ENCODE results near the gene MAP1LC3B.

Gene MAP1LC3B

GRCh38 chr16:87411375-87412271, 19.5 kb downstream of the MAP1LC3B start:
- FAIRE-seq, result no peak

GRCh38 chr16:87412371-87412995, 20.3 kb downstream of the MAP1LC3B start:
- no peak for FAIRE-seq

- FAIRE-seq, result no peak
These were observed 20.9 kb downstream of the MAP1LC3B start for GRCh38 chr16:87412996-87413421.

DNA sequence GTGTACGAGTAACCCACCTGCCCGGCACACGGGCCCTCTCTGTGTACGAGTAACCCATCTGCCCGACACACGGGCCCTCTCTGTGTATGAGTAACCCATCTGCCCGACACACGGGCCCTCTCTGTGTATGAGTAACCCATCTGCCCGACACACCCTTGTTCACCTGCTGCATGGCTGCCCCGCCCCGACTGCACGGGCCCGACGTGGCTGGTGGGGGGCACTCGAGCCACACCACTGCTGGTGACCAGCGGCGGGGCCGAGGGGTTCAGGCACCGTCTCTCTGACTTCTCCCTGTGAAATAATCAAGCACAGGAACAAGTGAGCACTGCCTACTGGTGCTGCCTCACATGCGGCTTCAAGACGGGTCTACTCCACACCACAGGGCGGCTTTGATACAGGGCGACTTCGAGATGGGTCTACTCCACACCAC, 22.1 kb downstream of the MAP1LC3B start:
- FAIRE-seq, result no peak

DNA sequence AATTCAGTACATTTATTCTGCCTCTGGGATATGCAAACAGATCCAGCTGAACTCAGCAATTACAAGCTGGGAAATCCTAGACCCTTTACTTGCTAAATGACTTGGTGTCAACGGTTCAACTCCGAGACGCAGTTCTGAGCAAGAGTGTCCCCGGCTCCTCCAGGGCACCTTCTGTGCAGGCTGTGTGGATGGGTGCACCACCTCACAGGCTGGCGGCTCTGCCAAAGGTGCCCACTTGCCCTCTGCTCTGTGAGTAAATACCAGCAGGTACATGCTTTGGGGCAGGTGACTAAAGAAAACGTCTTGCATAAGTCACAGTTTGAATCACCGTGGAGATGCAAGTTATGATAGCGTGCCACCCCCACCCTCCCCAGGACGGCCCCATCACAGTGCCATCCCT, 23.3 kb downstream of the MAP1LC3B start:
- no peak for FAIRE-seq

- FAIRE-seq, result peak; percentile 87
These were observed 24.8 kb downstream of the MAP1LC3B start for GRCh38 chr16:87416826-87417527.

GRCh38 chr16:87417528-87417910, 25.4 kb downstream of the MAP1LC3B start:
- no peak for FAIRE-seq

DNA sequence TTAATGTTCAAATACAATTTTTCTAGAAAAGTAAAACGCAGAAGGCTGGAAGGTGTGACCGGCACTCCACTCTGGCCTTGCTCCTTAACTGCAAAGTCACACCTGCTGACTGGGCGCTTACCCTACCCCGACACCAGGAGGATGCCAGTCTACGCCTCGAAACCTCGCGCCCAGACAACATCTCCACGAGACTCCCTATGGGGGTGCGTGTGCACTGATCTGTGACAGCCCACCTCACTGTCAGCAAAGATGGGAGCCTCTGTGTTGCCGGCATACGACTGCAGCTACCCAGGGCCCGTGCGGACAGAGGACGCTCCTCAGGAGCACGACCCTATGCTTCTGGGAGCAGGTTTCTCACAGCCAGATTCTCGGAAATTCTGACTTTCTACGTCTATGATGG, 26.1 kb downstream of the MAP1LC3B start:
- FAIRE-seq, result no peak

DNA sequence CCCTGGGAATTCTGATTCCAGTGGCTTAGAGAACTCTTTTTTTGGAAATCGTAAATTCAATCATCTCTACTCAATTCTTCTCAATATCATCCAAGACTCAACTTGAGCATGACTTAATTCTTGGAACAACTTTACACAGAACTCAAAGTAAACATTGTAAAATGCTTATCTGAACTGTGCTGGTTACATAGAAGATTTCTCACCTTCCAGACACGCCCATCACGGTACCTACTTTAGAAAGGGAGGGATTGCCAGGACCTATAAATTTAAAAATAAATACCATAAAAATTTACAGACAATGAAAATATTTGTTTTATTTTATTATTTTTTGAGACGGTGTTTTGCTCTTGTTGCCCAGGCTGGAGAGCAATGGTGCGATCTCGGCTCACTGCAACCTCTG, 26.5 kb downstream of the MAP1LC3B start:
- no peak for FAIRE-seq

DNA sequence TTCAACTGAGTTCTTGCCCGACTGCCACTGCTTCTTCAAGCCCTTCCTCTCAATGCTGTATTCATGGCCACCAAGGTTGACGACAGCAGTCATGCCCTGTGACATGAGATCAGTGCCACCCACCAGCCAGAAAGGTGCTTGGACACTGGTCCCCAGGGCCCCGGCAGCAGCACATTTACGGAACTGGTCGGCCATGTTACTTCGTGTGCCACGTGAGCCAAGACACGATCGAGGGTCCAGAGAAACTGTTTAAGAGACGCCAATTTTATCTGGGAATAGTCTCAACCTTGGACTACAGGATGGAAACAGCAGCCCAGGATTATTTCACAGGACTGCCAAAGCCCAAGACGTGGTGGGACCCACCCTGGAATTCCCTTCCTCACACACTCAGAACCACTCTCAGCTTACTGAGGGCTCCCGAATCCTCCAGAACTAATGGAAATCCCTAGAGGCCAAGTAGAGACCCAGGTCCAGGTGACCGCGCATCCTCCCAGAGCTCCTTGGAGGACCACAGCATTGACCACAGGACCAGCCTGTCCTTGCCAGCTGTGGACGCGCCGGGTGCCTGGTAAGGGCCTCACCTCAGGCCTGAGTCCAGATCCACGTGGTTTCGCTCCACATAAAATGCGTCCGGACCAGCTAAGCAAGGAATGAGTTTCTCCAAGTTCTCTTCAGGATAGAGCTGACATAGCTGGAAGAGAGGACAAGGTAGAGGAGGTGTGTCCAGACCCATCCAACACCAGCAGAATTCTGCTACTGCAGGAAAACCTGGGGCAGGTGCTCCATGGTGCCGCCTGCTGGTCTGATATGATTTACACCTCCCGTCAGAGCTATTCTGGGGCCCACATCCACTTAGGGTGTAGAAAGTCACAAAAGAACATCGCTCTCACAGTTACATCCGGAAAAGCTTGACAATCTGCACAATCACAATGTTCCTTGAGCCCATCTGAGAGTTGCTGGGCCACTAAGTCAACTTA, 28.2 kb downstream of the MAP1LC3B start:
- no peak for FAIRE-seq

- FAIRE-seq, result no peak
These were observed 29.1 kb downstream of the MAP1LC3B start for GRCh38 chr16:87421003-87421912.

DNA sequence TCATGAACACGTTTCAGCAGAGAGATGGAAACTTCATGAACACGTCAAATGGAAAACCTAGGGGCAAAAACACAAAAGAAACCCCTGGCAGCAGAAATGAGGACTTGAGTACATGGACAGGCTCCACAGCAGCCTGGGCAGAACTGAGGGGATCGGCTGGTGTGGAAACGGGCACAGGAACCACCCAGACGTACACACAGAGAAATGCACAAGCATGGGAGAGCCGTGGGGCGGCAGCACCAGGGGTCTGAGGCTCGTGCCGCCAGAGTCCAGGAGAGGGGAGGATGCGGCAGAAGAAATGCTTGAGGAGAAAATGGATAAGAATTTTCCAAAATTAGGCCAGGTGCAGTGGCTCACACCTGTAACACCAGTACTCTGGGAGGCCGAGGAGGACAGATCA, 30.0 kb downstream of the MAP1LC3B start:
- FAIRE-seq, result no peak

- FAIRE-seq, result no peak
These were observed 31.3 kb downstream of the MAP1LC3B start for GRCh38 chr16:87423429-87423828.

- no peak for FAIRE-seq
These were observed 32.1 kb downstream of the MAP1LC3B start for GRCh38 chr16:87424266-87424665.

DNA sequence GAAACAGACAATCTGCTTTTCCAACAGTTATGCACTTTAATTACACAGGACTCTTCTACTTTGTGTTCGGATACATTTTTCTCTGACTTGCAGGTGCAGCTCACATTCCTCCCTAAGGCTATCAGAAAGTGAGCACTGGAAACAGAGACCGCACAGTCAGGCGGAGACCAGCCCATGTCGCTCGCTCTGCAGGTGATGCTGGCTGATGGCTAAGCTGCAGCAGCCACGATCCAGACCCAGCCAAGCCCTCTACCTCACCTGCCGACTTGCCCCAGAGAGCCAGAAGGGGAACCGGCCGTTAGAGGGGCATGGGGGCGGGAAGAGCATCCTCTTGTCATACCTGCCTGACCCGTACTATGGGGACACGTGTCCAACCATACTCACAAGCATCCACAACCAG, 33.8 kb downstream of the MAP1LC3B start:
- no peak for FAIRE-seq

- no peak for FAIRE-seq
These were observed 34.5 kb downstream of the MAP1LC3B start for GRCh38 chr16:87426423-87427215.

DNA sequence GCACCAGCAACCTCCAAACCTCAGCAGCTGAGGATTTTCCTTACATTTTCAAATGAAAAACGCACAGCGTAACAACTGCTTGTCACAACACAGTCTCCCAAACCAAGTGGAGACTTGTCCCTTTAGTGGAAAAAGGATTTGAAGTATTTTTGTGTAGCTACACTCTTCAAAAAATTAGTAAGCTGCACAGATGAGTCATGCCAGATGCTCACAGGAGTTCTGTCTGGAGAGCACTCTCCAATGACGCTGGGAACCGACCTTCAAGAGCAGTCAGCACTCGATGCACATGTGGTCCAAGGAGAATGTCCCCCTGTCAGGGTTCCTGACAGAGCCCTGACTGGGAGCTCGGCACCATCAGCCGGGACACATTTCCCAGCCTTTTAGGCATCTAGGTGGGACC, 39.8 kb downstream of the MAP1LC3B start:
- FAIRE-seq, result no peak

- no peak for FAIRE-seq
These were observed 40.3 kb downstream of the MAP1LC3B start for GRCh38 chr16:87432330-87432915.

- FAIRE-seq, result no peak
These were observed 42.1 kb downstream of the MAP1LC3B start for GRCh38 chr16:87434146-87434667.
